Astrocyte of the spinal cord (primary cell): ENCODE measurements around the gene OR11H7.
"Not testable (repeated sequence)": the region's sequence is repeated elsewhere in the genome, so short reads cannot be mapped to it uniquely, and the experiment has no call there.

Source experiments
- DNase-seq: peaks from one replicate; pipeline ENCODE4 v3.0.0; 2011; ENCODE audit warnings: low read depth, low spot score
- H3K4me3 ChIP-seq: 2 replicates; pipeline ENCODE4 v1.5.1; 2011; ENCODE audit warnings: low read depth, mild to moderate bottlenecking, low read length, moderate library complexity
- CTCF ChIP-seq: IDR thresholded peaks from 2 replicates; pipeline ENCODE4 v1.5.1; 2012; ENCODE audit warnings: low read depth, mild to moderate bottlenecking, low read length, inconsistent platforms
- in situ Hi-C: cut with HindIII; loops from 2 replicates; pipeline ENCODE4 v1.10.0; 2017; ENCODE audit warnings: low sequenced_read_pairs

Gene OR11H7

GRCh38 chr14:20215196-20215595 is 13.6 kb upstream of the OR11H7 start:
- H3K4me3 ChIP-seq, result no peak overlapping the region
- in situ Hi-C loops, result no loop called here
- no peak for DNase-seq
- no peak for TF ChIP-seq CTCF

GRCh38 chr14:20219033-20219432 is 9.7 kb upstream of the OR11H7 start:
- no peak overlapping the region for H3K4me3 ChIP-seq
- no peak for DNase-seq
- TF ChIP-seq CTCF, result no peak
- in situ Hi-C loops, result no loop called here

- H3K4me3 ChIP-seq, result no peak within 1 kb of the TSS
- DNase-seq, result no peak
- TF ChIP-seq CTCF, result no peak
- in situ Hi-C loops, result no loop called here
Observed at GRCh38 chr14:20223410-20223809, 5.4 kb upstream of the OR11H7 start, which contains the start of gene OR11H6. TSS of gene OR11H6 (plus strand) at chr14:20223710. CDS start at chr14:20223710, 0 bp downstream.

GRCh38 chr14:20235415-20235814 is 6.6 kb downstream of the OR11H7 start:
- H3K4me3 ChIP-seq, DNase-seq, in situ Hi-C loops: not testable (repeated sequence)

- DNase-seq, result no peak
- in situ Hi-C loops, result no loop called here
- TF ChIP-seq CTCF, result no peak
Observed at GRCh38 chr14:20247646-20248246, 19.0 kb downstream of the OR11H7 start.

GRCh38 chr14:20262642-20263128 is 33.9 kb downstream of the OR11H7 start:
- TF ChIP-seq CTCF, result no peak
- H3K4me3 ChIP-seq, result no peak overlapping the region
- no peak for DNase-seq
- in situ Hi-C loops, result no loop called here

More at GRCh38 chr14:20247646-20248246, 19.0 kb downstream of the OR11H7 start:
- no peak overlapping the region for H3K4me3 ChIP-seq

- DNase-seq, H3K4me3 ChIP-seq, in situ Hi-C loops: not testable (repeated sequence)
Observed at GRCh38 chr14:20264361-20264760, 35.6 kb downstream of the OR11H7 start.

GRCh38 chr14:20274062-20274461 is 45.3 kb downstream of the OR11H7 start:
- no peak overlapping the region for H3K4me3 ChIP-seq
- TF ChIP-seq CTCF, result no peak
- DNase-seq, result no peak
- in situ Hi-C loops, result no loop called here
